ENCODE results near the gene SLC17A1.

- TF ChIP-seq CTCF (IDR thresholded peaks at IDR 0.05) (no peak), POLR2A (IDR thresholded peaks at IDR 0.05) (no peak)
Measured at GRCh38 chr6:25832670-25833069, 818 bp upstream of the SLC17A1 start.

All from adrenal gland (tissue), 5 donors.